ENCODE measurements around the gene CTBP1.
"Not testable (repeated sequence)": the region's sequence is repeated elsewhere in the genome, so short reads cannot be mapped to it uniquely, and the experiment has no call there.

The CTBP1 gene

DNA sequence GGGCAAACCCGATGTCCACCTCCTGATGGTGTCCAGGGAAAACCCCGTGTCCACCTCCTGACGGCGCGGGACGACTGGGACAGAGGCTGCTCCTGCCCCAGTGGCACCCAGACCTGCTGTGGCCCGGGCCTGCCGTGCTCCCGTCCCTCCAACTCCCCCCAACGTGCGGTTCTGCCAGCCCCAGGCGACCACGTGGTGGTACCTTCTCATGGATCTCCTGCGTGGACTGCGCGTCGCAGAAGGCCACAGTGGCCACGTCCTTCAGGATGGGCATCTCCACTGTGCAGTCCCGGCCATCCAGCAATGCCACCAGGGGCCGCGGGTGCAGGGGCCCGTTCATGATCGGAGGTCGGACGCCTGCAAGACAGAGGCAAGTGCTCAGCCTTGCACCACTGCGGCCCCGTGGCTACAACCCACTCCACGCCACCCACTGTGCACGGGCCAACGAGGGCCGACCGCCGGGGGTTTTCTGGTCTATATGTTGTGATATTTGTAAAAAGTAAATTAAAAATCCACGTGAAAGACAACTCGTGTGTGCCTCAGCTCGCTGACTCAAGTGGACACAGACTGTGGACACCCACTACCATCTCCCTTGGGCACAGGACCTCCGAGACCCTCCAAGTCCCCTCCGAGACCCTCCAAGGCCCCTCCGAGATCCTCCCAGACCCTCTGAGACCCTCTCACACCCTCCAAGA lies 10.8 kb downstream of the CTBP1 start:
- no peak for DNase-seq (ENCODE audit: low read depth in 2 of 2)

DNA sequence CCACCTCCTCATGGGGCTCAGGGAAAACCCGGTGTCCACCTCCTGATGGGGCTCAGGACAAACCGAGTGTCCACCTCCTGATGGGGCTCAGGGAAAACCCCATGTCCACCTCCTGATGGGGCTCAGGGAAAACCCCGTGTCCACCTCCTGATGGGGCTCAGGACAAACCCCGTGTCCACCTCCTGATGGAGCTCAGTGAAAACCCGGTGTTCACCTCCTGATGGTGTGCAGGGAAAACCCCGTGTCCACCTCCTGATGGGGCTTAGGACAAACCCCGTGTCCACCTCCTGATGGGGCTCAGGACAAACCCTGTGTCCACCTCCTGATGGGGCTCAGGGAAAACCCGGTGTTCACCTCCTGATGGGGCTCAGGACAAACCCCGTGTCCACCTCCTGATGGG lies 11.7 kb downstream of the CTBP1 start:
- not testable (repeated sequence) for DNase-seq (ENCODE audit: low read depth in 2 of 2)

DNA sequence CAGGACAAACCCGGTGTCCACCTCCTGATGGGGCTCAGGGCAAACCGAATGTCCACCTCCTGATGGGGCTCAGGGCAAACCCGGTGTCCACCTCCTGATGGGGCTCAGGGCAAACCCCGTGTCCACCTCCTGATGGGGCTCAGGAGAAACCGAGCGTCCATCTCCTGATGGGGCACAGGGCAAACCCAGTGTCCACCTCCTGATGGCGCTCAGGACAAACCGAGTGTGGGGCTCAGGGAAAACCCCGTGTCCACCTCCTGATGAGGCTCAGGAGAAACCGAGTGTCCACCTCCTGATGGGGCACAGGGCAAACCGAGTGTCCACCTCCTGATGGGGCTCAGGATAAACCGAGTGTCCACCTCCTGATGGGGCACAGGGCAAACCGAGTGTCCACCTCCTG lies 12.1 kb downstream of the CTBP1 start:
- DNase-seq (ENCODE audit: low read depth in 2 of 2): not testable (repeated sequence)

DNA sequence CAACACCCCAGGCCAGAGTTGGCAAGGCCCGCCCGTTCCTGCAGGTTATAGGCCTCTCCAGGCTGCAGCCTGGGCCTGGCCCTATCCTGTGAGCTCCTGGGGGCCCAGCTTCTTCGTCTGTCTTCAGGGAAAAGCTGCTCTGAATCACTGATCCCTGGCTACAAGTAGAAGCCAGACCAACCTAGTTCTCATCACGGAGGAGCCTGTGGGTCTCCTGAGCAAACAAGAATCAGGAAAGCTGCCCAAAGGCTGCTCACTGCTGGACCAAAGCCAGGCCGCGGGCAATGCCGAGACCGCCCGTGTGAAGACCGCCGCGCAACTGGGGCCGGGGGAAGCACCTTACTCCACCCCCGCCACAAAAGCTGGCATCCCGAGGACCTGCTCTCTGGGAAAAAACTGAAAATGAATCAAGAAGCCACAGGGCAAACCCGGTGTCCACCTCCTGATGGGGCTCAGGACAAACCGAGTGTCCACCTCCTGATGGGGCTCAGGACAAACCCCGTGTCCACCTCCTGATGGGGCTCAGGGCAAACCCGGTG lies 12.8 kb downstream of the CTBP1 start:
- no peak for DNase-seq (ENCODE audit: low read depth in 2 of 2)

DNA sequence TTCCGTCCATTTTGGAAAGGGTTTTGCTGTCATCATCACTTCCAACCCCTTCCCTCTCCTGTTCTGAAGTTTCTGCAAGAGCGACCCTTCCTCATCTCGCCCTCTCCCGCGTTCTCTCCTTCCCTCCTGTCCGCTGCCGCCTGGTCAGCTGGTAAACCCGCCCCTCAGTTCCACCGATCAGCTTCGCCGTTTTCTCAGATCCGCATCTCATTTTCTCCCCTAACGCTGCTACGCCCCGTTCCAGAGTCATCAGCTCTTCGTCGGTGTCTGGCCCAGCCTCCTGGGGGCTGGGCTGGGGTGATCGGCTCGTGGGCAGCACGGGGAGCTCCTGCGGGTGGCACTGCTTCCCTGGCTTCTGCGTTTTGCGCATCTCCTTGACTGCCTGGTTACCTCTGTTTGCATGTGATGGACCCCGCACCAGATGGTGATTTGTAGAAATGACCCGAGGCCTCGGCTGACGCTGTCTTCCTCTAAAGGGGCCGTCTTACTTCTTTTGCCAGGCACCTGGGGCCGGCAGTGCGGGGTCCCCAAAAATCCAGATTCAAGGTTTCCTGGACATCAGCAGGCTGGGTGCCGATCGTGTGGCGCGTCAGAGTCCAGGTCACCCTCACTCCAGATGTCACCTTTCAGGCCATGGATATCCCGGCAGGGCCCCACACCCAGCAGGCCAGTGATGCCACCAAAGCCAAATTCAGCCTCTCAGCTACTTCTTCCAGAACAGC lies 13.4 kb downstream of the CTBP1 start:
- no peak for DNase-seq (ENCODE audit: low read depth in 2 of 2)

DNA sequence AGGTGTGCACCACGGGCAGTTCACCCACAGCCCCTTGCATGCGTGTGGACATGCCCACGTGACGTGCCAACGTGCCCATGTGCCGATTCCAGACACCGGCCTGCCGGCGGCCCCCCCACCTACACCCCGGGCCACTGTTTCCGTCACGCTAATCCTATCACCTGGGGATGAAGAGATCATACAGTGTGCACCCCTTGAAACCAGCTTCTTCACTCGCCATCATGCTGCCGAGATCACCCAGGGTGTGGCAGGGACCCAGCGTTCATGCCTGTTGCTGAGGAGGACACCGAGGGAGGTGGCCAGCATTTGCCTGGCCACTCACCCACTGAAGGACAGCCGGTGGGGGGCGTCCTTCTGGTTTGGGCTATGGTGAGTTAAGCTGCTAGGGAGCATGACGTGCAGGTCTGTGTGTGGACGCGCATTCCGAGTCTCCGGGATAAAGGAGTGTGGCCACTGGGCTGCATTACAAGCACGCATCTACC lies 14.1 kb downstream of the CTBP1 start:
- no peak for DNase-seq (ENCODE audit: low read depth in 2 of 2)

DNA sequence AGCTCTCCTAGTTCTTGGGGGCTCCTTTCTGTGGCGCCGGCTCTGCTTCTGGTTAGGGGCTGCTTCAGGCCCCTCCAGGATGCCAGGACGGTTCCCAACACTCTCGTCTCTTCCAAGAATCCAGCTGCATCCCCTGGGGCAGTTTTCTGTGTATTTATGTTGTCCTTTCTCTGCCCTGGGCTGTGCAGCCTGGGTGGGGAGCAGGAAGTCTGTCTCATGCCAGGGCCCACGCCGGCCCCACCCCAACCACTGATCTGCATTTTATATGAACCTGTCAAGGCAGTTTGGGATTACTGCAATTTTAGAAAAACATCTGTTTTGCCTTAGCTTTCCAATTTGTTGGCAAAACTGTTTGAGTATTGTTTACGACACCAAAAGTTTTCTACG lies 14.6 kb downstream of the CTBP1 start:
- no peak for DNase-seq (ENCODE audit: low read depth in 2 of 2)

DNA sequence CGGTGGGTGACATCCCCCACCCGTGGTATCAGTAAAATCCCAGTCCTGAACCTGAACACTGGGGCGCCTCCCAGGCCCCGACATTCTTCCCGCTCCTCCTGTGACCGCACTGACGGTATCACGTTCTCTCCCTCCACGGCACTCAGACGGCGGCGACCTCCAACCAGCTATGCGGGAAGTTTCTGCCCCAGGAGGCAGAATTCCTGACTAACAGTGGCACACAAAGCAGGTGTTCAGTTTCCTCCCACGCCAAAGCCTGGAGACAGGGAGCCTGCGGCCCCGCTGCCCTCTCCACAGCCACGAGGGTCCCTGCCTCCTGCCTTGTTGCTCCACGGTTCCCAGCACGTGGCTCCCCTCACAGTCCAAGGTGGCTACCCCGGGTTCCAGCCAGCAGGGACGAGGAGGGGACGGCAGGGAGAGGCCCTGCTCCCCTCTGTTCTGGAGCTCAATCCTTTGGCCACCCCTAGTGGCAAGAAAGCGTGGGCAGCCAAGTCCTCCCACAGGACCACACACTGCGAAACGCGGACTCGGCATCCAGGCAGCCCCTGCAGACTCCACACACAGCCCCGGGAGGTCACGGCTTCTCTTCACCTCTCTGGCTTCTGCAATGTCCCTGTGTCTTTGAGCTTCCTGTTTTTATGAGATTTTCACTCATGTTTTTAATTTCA lies 15.2 kb downstream of the CTBP1 start:
- no peak for DNase-seq (ENCODE audit: low read depth in 2 of 2)

DNA sequence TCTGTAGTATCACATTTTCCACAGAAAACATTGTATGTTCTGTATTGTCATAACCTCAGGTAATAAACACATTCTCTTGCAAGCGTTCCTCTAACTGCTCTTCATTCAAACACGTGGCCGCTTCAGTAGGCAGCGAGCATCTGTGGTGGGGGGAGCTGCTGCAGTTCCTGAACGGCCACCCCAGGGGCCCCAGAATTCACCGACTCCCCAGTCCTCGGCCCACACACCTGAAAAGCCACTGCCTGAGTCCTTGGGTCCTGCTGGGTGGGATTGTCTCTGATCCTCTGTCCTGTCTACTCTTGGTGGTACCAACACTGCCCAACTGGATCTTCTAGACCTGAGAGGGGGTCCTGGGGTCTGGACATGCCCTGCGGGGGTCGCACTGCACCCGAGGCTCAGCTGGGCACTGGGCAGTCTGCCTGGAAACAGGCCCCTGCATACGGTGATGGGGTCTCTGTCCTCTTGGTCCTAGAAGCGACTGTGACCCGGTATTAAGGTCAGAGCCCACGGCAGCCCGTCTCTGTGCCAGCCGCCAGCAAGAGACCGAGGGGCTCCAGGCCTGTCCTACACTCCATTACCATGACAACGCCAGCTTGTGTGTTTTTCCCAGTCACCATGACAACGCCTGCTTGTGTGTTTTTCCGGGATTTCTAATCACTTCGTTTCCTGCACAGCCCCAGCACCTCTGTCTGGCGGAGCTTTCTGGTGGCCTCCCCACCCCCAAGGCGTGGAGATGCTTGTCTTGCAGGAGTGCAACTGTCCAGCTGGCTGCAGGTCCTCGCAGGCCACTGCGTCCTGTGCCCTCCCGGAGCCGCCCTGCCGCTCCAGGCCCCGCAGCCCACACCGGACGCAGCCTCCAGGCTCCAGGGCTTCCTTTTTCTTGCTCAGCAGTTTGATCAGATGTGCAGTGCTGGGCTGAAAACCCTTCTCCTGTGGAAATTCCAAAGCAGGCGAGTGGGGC lies 16.0 kb downstream of the CTBP1 start:
- no peak for DNase-seq (ENCODE audit: low read depth in 2 of 2)

DNA sequence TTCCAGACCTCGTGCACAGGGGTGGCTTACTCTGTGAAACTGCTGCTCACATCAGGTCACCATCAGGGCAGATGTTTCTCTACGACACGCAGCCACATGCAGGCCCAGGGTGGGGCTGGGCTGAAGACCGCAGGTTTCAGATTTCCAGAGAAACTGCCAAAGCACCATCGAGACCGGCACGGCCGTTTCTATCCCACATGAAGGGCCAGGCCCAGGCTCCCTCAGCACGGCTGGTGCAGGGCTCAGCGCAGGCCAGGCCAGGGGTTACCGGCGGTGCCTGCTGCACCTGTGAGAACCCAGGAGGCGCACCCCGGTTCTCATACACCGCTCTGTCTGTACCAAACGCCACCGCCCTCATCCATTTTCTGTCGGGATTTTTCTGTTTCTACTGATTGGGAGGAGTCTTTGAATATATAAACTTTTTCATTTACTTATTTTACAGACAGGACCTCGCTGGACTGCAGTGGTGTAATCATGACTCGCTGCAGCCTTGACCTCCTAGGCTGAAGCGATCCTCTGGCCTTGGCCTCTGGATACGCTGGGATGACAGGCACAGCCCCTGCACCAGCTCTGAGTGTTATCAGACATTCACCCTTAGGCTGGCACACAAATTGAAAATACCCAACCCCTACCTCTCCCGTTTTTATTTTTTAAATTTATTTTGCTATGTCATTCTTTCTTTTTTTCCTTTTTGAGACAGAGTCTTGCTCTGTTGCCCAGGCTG lies 17.1 kb downstream of the CTBP1 start:
- DNase-seq (ENCODE audit: low read depth in 2 of 2): no peak

DNA sequence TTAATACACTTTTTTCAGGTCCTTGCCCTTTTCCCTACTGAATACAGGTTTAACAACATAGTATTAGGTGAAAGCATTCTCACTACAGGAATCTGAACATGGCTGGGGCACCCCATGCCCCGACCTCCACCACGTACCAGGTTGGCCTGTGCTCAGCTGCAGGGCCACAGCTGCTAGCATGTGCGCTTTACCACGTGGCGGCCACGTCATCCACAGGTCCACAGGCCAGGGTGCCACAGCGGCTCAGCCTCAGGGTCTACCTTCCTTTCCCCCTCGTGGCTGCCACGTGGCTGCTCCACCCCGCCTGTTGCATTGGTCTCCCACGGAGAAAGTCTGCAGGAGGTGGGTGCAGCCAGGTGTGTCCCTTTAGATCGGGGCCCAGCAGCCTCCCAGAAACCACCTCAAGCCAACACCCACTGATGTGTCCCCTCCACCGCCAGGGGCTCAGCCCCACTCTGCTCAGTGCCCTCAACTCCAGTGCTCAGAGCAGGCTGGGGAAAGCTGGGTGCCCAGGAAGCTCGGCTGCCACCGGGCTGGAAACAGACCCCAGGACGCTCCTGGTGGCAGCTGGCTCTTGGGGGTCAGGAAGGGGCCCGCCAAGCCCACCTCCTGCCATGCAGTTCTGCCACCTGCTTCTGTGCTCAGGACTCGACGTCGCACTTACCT lies 17.8 kb downstream of the CTBP1 start:
- DNase-seq (ENCODE audit: low read depth in 2 of 2): no peak

DNA sequence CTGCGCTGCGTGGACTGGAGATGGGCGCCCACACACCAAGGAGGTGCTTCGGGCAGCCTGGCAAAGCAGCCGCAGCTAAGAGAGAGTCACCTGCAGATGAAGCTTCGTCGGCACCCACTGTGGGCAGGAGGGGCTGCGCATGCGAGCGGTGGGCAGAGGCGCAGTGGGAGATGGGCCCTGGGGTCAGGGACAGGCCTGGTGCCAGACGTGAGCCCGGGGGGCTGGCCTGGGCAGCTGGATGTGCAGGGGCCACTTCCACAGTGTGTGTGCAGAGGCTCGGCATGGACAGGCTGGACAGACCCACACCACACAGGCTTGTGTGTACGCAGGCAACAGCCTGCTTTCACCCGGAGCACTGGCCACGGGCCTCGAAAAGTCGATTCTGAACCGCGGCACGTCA lies 18.6 kb downstream of the CTBP1 start:
- DNase-seq (ENCODE audit: low read depth in 2 of 2): no peak

DNA sequence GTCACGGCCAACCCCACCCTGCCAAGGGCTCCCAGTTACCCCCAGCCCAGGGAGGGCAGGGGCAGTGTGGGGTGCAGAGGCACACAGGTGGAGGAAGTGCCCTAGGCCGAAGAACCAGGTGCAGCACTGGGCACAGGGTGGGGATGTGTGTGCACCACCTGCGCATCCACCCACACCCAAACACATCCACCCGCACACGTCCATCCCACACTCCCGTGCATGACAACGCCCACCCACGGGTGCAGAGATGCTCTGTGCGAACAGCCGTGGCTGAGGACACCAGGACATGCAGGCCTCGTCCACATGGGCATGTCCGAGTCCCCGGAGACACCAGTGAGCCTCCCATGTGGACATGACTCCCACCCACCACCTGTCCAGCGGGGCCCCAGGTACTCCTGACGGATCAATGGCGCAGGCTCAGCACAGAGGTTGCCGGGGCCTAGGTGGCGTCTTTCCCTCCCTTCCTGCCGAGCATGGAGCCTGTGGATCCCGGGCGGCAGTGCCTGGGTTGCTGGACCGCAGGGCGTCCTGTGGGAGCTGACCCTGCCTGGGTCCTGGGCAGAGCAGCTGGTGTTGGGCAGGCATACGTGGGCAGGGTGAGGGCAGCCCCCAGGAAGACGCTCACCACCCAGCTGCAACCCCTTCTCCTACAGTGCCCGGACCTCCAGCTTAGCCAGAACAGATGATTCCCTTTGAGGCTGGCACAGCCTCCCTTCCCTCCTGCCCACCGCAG lies 19.6 kb downstream of the CTBP1 start:
- no peak for DNase-seq (ENCODE audit: low read depth in 2 of 2)

DNA sequence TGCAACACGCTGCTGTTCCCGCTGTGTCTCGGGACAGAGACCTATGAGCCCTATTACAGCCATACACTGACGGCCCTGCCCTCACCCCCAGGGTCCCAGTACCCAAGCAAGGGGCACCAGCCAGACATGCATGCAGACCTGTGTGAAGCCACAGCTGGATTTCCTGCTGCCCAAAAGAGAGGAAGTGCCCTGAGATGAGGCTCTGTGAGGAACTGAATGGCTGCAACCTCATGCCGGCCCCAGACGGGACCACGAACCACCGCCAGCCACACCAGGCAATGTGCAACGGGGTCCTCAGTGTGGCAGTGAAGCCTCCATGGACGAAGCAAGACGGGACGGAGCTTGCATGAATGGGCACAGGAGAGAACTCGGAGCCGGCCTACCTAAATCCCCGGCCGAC lies 21.1 kb downstream of the CTBP1 start:
- DNase-seq (ENCODE audit: low read depth in 2 of 2): no peak

DNA sequence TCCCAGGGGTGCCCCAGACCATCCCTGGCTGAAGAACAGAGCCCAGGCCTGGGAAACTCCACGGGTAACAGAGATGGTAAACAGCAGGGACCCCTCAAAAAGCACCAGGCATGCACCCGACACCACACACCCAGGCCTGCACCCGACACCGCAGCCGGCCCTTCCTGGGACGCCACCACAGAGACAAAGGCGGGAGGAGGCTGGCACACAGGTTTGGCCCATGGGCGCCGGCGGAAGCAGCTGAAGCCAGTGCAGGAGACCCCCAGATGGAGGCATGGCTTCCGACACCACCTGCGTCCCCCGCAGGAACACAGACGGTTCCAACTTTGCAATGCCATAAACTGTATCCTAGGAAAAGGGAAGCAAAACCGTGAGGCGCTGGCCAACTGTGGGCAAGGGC lies 22.3 kb downstream of the CTBP1 start:
- no peak for DNase-seq (ENCODE audit: low read depth in 2 of 2)

DNA sequence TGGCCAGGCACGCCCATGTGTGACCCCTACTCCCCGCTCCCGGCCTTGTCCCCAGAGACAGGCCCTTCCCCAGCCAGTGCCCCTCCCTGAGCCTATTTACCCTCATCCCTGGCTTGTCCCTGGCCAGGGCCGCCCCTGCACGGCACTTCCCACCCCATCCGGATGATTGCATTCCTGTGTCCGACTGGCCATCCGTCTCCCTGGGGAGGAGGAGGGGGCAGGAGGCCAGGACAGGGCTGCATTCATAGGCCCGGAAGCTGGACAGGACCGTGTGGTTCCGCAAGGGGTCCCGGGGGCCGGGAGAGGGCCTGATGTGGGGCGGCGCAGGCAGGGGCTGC lies 22.8 kb downstream of the CTBP1 start:
- DNase-seq (ENCODE audit: low read depth in 2 of 2): no peak

DNA sequence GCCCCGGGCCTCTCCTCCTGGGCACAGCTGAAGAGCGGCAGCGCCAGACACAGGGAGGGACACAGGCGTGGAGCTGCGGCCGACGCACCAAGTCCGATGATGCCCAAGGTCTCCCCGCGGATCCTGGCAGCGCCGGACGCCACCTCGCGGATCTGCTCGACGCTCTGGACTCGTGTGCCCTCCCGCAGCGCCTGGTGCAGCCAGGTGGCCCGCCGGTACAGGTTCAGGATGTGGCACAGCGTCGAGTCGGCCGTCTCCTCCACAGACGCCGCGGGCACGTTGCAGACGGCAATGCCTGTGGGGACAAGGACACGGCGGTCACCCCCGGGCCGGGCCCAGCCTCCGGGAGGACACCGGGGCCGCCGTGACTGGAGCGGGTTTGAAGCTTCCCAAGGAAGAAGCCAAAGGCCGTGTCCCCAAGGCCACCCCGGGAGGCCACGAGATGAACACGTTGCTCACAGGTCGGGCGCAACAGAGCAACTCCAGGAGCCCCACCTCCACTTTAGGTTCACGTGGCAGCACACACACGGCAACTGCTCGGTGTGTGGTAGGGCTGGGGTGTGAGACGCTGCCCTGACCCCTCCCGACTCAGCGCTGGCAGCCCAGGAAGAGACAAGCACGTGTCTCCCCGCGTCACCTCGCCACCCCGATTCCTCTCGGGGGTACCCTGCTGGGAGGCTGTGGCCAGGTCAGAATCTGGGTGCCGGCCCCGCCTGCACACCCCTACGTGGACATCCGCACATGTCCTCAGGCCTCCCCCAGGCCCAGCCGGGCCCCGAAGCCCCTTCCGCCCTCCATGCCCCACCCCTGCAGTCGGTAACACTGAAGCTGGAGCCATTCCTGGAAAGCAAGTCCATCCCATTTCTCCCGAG lies 23.4 kb downstream of the CTBP1 start:
- no peak for DNase-seq (ENCODE audit: low read depth in 2 of 2)
